GM23338 (cell line): Measurements from ENCODE around the gene RAP1A. TPM values are rescaled to one million over a fixed set of nuclear protein-coding genes. Genes with fewer than 3 reads are reported as not detected.

ENCODE experiments used
- ATAC-seq: fragments of 200-7000 bp; cut with Tn5 transposase; 3 replicates; pipeline ENCODE4 v1.9.1; 2020
- DNase-seq: peaks from one replicate; pipeline ENCODE4 v3.0.0-alpha.2; 2015; ENCODE audit warnings: low spot score
- H2AFZ ChIP-seq: fragments of 200-600 bp; sonication (generic); 2 replicates; pipeline ENCODE4 v1.8.0; 2016; ENCODE audit warnings: antibody characterized with exemption, mild to moderate bottlenecking, moderate library complexity
- H3F3A ChIP-seq: fragments of 200-600 bp; sonication (generic); replicated peaks from 2 replicates; pipeline ENCODE4 v1.8.0; 2017; ENCODE audit warnings: antibody characterized with exemption, mixed run types, low read depth
- H3K27ac ChIP-seq: fragments of 200-600 bp; sonication (generic); 2 replicates; pipeline ENCODE4 v1.6.1; 2016; ENCODE audit warnings: low read depth
- H3K27me3 ChIP-seq: fragments of 200-600 bp; sonication (generic); 2 replicates; pipeline ENCODE4 v1.8.0; 2016; ENCODE audit warnings: mild to moderate bottlenecking, mixed run types, moderate library complexity; ENCODE audit not compliant: insufficient read depth
- H3K36me3 ChIP-seq: fragments of 200-600 bp; sonication (generic); 2 replicates; pipeline ENCODE4 v1.8.0; 2016; ENCODE audit warnings: mild to moderate bottlenecking; ENCODE audit not compliant: insufficient read depth
- H3K4me1 ChIP-seq: fragments of 200-600 bp; sonication (generic); 2 replicates; pipeline ENCODE4 v1.8.0; 2016; ENCODE audit warnings: mild to moderate bottlenecking, moderate library complexity; ENCODE audit not compliant: insufficient read depth
- H3K4me2 ChIP-seq: fragments of 200-600 bp; sonication (generic); 2 replicates; pipeline ENCODE4 v1.7.1; 2017; ENCODE audit warnings: mixed run types
- H3K4me3 ChIP-seq: fragments of 200-600 bp; sonication (generic); 2 replicates; pipeline ENCODE4 v1.6.1; 2016; ENCODE audit warnings: mixed run types
- H3K79me2 ChIP-seq: fragments of 200-600 bp; sonication (generic); replicated peaks from 2 replicates; pipeline ENCODE4 v1.8.0; 2017; ENCODE audit warnings: mild to moderate bottlenecking; ENCODE audit not compliant: insufficient read depth
- H3K9me2 ChIP-seq: fragments of 200-600 bp; sonication (generic); 2 replicates; pipeline ENCODE4 v1.8.0; 2017; ENCODE audit not compliant: insufficient read depth
- H4K20me1 ChIP-seq: fragments of 200-600 bp; sonication (generic); replicated peaks from 2 replicates; pipeline ENCODE4 v1.8.0; 2017; ENCODE audit warnings: mild to moderate bottlenecking; ENCODE audit not compliant: insufficient read depth
- H3K27ac Mint-ChIP-seq: 2 replicates; pipeline ENCODE4 v1.8.0; 2020; ENCODE audit warnings: inconsistent platforms, mild to moderate bottlenecking, moderate library complexity, mixed read lengths
- H3K27me3 Mint-ChIP-seq: 3 replicates; pipeline ENCODE4 v1.8.0; 2022; ENCODE audit warnings: low read depth, mild to moderate bottlenecking, moderate library complexity, mixed read lengths, inconsistent platforms; ENCODE audit not compliant: insufficient read depth, poor library complexity
- H3K36me3 Mint-ChIP-seq: 3 replicates; pipeline ENCODE4 v1.8.0; 2021; ENCODE audit warnings: low read depth, mild to moderate bottlenecking, inconsistent platforms, moderate library complexity, mixed read lengths
- H3K4me1 Mint-ChIP-seq: 3 replicates; pipeline ENCODE4 v1.8.0; 2020; ENCODE audit warnings: mild to moderate bottlenecking, inconsistent platforms, mixed read lengths
- H3K4me3 Mint-ChIP-seq: 3 replicates; pipeline ENCODE4 v1.8.0; 2021; ENCODE audit warnings: moderate library complexity, mild to moderate bottlenecking, inconsistent platforms, mixed read lengths
- H3K9me3 Mint-ChIP-seq: 3 replicates; pipeline ENCODE4 v1.8.0; 2020; ENCODE audit warnings: moderate library complexity, mild to moderate bottlenecking, inconsistent platforms, mixed read lengths
- CREB1 ChIP-seq: fragments of 250-450 bp; sonication (Bioruptor Pico); IDR thresholded peaks from 2 replicates; pipeline ENCODE4 v1.5.0; 2020; ENCODE audit warnings: low read depth, mild to moderate bottlenecking, moderate library complexity
- CTCF ChIP-seq, 2 experiments: fragments of 200-600 bp in 1 of 2; sonication (generic) in 1 of 2; conservative IDR thresholded peaks; 2 replicates each; pipeline versions ENCODE4 v1.5.1 to v1.6.1; 2016 to 2017; ENCODE audit warnings: antibody characterized with exemption in 2 of 2, low read depth in 2 of 2, mild to moderate bottlenecking in 2 of 2, moderate library complexity in 1 of 2
- EZH2 ChIP-seq: fragments of 200-600 bp; sonication (generic); IDR thresholded peaks from one replicate; pipeline ENCODE4 v1.8.0; 2017; ENCODE audit warnings: antibody characterized with exemption, mild to moderate bottlenecking, low read depth; ENCODE audit not compliant: unreplicated experiment
- EZH2phosphoT487 ChIP-seq: fragments of 200-600 bp; sonication (generic); IDR thresholded peaks from one replicate; pipeline ENCODE4 v1.8.1; 2018; ENCODE audit warnings: antibody characterized with exemption; ENCODE audit not compliant: unreplicated experiment
- POLR2AphosphoS5 ChIP-seq: IDR thresholded peaks from 2 replicates; pipeline ENCODE4 v1.6.1; 2016; ENCODE audit warnings: antibody characterized with exemption, low read depth
- REST ChIP-seq: IDR thresholded peaks from one replicate; pipeline ENCODE4 v1.6.1; 2018; ENCODE audit warnings: antibody characterized with exemption; ENCODE audit not compliant: unreplicated experiment
- ZNF331 ChIP-seq: fragments of 250-450 bp; sonication (Bioruptor Pico); IDR thresholded peaks from 2 replicates; pipeline ENCODE4 v1.5.0; 2020; ENCODE audit warnings: low read depth, mild to moderate bottlenecking, moderate library complexity
- polyA plus RNA-seq: library from polyadenylated mRNA; unstranded; fragments of >200 nt; fragmentation: Nextera tagmentation; extraction: Ambion mirVana; gene quantifications from 2 replicates; pipeline ENCODE4 v1.2.1, GENCODE V29; 2016
- total RNA-seq: library from RNA; depleted of rRNA; stranded (reverse); fragments of >200 nt; shearing (Covaris generic); gene quantifications from 2 replicates; pipeline ENCODE4 v1.2.3, GENCODE V29; 2014

RAP1A gene
- total and polyA plus RNA-seq, 2 experiments from 2014 or later = 16.2 to 23.0 TPM

- TF ChIP-seq REST = no peak
- TF ChIP-seq CREB1 (CRISPR knock-in tag) = no peak
- TF ChIP-seq EZH2 = no peak
- no peak for TF ChIP-seq EZH2phosphoT487
- no peak for TF ChIP-seq ZNF331
- no peak for TF ChIP-seq POLR2AphosphoS5
Measured at GRCh38 chr1:111745675-111746613, 126.4 kb downstream of the RAP1A start (continued).

- Histone ChIP-seq H3K27me3 (peaks cover 7% of the 10 kb centered on the region; the same call in 1 of the 2 replicates), H2AFZ (no peak overlapping the region), H3F3A (no peaks in the 10 kb centered on the region), H3K9me2 (no peaks in the 10 kb centered on the region), H3K36me3 (no peaks in the 10 kb centered on the region), H3K79me2 (no peaks in the 10 kb centered on the region), H3K27ac (no peak overlapping the region), H3K4me1 (peaks cover 6% of the 10 kb centered on the region; the same call in 1 of the 2 replicates), H3K4me3 (no peak overlapping the region), H3K4me2 (no peak overlapping the region), H4K20me1 (no peaks in the 10 kb centered on the region)
- DNase-seq (no peak), ATAC-seq (peak; percentile 19; the same call in 2 of the 3 replicates)
- H3K36me3 Mint-ChIP-seq = no peaks in the 10 kb centered on the region
- H3K27ac Mint-ChIP-seq = no peak overlapping the region
- no peak for TF ChIP-seq CREB1 (CRISPR knock-in tag)
- peak in 1 of 2 experiments; percentile 39; a peak in 2 of 4 replicates for TF ChIP-seq CTCF (conservative IDR thresholded peaks at IDR 0.05; ENCODE audit: low read depth in 2 of 2)
- H3K27me3 Mint-ChIP-seq = peaks cover 11% of the 10 kb centered on the region
- no peak overlapping the region for H3K4me3 Mint-ChIP-seq
- H3K4me1 Mint-ChIP-seq = peaks cover 20% of the 10 kb centered on the region
- H3K9me3 Mint-ChIP-seq = no peaks in the 10 kb centered on the region
Measured at GRCh38 chr1:111746614-111746999, 127.0 kb downstream of the RAP1A start.
